PFSK-1 (cell line): ENCODE measurements around the gene ECEL1.

Source experiments
- FOXP2 ChIP-seq: optimal IDR thresholded peaks from 2 replicates; pipeline ENCODE3; 2011; ENCODE audit warnings: borderline replicate concordance, control low read depth, inconsistent platforms; ENCODE audit not compliant: insufficient read depth; ENCODE audit errors: extremely low read length, extremely low read depth
- POLR2AphosphoS5 ChIP-seq: IDR thresholded peaks from 2 replicates; pipeline ENCODE4 v1.6.1; 2012; ENCODE audit warnings: low read depth, mild to moderate bottlenecking, control low read depth, low read length, moderate library complexity
- REST ChIP-seq, 2 experiments: IDR thresholded peaks; 2 replicates each; pipeline versions ENCODE4 v1.6.1 to v1.8.0; 2011 to 2012; ENCODE audit warnings: low read depth in 2 of 2, low read length in 2 of 2, control low read depth in 1 of 2, inconsistent platforms in 1 of 2, mild to moderate bottlenecking in 1 of 2, moderate library complexity in 1 of 2; ENCODE audit not compliant: insufficient read depth in 1 of 2
- SIN3A ChIP-seq: IDR thresholded peaks from 2 replicates; pipeline ENCODE4 v1.6.1; 2012; ENCODE audit warnings: mild to moderate bottlenecking, low read length, moderate library complexity, borderline replicate concordance; ENCODE audit not compliant: insufficient read depth
- TAF1 ChIP-seq: IDR thresholded peaks from 2 replicates; pipeline ENCODE4 v1.6.1; 2012; ENCODE audit warnings: low read length, control low read depth, borderline replicate concordance; ENCODE audit not compliant: insufficient read depth

Gene ECEL1

GRCh38 chr2:232489516-232490220, 2.0 kb upstream of the ECEL1 start:
- TF ChIP-seq REST (IDR thresholded peaks at IDR 0.05; ENCODE audit: insufficient read depth in 1 of 2, low read depth in 2 of 2, low read length in 2 of 2) (no peak), FOXP2 (no peak), POLR2AphosphoS5 (no peak), SIN3A (no peak), TAF1 (no peak)

GRCh38 chr2:232488721-232489300, 1.2 kb upstream of the ECEL1 start:
- TF ChIP-seq POLR2AphosphoS5, result no peak
- no peak for TF ChIP-seq REST (IDR thresholded peaks at IDR 0.05; ENCODE audit: insufficient read depth in 1 of 2, low read depth in 2 of 2, low read length in 2 of 2)
- no peak for TF ChIP-seq SIN3A
- TF ChIP-seq TAF1, result no peak

- TF ChIP-seq FOXP2 (no peak), SIN3A (no peak)
Observed at GRCh38 chr2:232488097-232488711, 570 bp upstream of the ECEL1 start.

DNA sequence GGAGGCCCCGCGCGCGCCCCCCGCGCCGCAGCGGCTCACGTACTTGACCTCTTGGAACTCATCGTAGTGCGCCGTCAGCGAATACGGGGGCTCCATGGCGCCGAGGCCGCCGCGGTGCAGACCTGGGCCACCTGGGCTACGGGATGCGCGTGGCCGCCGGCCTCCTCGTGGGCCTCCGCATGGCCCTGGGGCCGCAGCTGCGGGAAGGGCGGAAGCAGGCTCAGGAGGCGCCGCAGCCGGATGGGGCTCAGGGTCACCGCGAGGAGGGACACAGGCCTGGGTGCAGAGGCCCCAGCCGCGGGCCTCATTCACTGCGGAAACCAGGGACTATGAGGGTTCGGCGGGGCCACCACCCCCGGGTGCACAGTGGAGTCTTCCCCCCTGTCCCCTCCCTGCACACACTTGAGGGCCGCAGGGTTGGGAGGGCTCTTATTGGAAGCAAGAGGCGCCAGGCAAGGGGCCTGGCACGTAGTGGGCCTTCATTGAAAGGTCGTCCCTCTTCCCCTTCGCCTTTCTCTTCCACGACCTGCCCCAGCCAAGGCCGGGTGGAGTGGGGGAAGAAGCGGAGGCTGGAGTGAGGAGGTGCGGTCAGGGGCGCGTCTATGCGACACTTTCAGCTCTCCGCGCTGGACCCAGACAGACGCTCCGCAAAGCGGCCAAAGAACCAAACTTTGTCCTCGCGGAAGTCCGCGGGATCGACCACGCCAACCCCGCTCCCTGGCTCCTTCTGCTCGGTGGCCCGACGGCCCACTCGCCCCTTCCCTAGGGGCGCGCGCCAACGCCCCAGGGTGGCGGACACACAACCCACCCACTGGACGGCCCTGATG, 863 bp downstream of the ECEL1 start:
- TF ChIP-seq POLR2AphosphoS5, result no peak
- no peak for TF ChIP-seq SIN3A
- TF ChIP-seq FOXP2, result no peak
- TF ChIP-seq TAF1, result no peak
- no peak for TF ChIP-seq REST (IDR thresholded peaks at IDR 0.05; ENCODE audit: insufficient read depth in 1 of 2, low read depth in 2 of 2, low read length in 2 of 2)

- no peak for TF ChIP-seq SIN3A
- no peak for TF ChIP-seq POLR2AphosphoS5
- TF ChIP-seq TAF1, result no peak
- no peak for TF ChIP-seq FOXP2
- TF ChIP-seq REST (IDR thresholded peaks at IDR 0.05; ENCODE audit: insufficient read depth in 1 of 2, low read depth in 2 of 2, low read length in 2 of 2), result no peak
Observed at GRCh38 chr2:232485757-232486557, 1.7 kb downstream of the ECEL1 start.
